Ishikawa (cell line): Measurements from ENCODE around the gene MCF2L.

ENCODE experiments used
- CEBPB ChIP-seq: IDR thresholded peaks from 2 replicates; pipeline ENCODE4 v1.6.1; 2012
- CREB1 ChIP-seq: IDR thresholded peaks from 2 replicates; pipeline ENCODE4 v1.6.1; 2012; ENCODE audit warnings: low read depth
- EGR1 ChIP-seq: IDR thresholded peaks from 2 replicates; pipeline ENCODE4 v1.6.1; 2012
- EP300 ChIP-seq: IDR thresholded peaks from 2 replicates; pipeline ENCODE4 v1.6.1; 2012; ENCODE audit warnings: borderline replicate concordance
- MAX ChIP-seq: IDR thresholded peaks from 2 replicates; pipeline ENCODE4 v1.6.1; 2012
- RAD21 ChIP-seq: IDR thresholded peaks from 2 replicates; pipeline ENCODE4 v1.6.1; 2012; ENCODE audit warnings: low read depth
- REST ChIP-seq: IDR thresholded peaks from 2 replicates; pipeline ENCODE4 v1.6.1; 2012; ENCODE audit warnings: low read depth, mild to moderate bottlenecking
- TAF1 ChIP-seq: IDR thresholded peaks from 2 replicates; pipeline ENCODE4 v1.6.1; 2012; ENCODE audit warnings: low read depth, mild to moderate bottlenecking
- USF1 ChIP-seq: IDR thresholded peaks from 2 replicates; pipeline ENCODE4 v1.6.1; 2012
- YY1 ChIP-seq: IDR thresholded peaks from 2 replicates; pipeline ENCODE4 v1.6.1; 2012; ENCODE audit warnings: low read depth

- TF ChIP-seq CEBPB (no peak), CREB1 (no peak), EP300 (no peak), RAD21 (no peak), USF1 (no peak), EGR1 (no peak), MAX (no peak), YY1 (no peak), TAF1 (no peak), REST (no peak)
Measured at GRCh38 chr13:112963641-112964040, 5.4 kb upstream of the MCF2L start.
